GM19463 (cell line): ENCODE data around the gene SMIM21.

Source experiments
- ATAC-seq: cut with Tn5 transposase; IDR thresholded peaks from one replicate; pipeline ENCODE4 v1.9.1; 2021; ENCODE audit warnings: mild to moderate bottlenecking, moderate library complexity; ENCODE audit not compliant: unreplicated experiment

Gene SMIM21

DNA sequence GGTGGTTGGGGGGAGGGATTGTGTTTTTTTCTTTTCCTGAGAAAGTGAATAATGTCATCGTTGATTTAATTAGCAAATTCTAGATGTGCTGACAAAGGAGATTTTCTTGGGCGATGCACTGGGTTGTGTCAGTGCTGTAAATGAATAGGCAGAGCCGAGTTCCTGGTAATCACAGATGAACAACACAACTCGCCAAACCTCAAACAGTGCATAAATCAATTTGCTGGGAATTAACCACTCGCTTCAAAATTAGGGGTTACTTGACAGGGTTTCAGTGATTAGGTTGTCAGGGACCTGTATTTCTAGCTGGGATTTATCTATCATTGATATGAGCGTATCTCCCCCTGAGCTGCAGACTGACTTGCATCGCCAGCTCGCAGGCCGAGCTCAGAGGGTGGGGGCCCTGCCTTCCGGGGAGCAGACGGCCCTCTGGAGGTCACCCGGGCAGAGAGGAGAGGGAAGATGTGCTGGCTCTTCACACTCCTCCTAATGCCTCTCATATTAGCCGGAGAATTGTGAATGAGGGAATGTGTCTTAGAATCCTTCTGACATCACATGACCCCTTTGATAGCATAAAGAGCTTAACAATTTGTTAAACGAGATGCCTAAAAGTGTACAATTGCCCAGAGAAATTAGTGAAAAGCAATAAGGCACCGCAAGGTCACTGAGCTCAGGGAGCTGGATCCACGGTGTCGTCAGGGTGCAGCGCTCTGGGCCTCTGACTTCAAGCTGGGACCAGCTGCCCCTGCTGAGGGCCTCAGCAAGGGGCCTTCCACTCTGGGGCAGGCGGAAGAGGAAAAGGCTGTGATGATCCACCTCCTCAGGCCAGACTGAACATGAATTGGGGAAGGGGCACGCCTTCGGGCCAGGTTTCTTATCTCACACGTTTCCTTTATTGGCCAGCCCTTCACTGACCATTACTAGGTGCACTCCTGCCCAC, 48.9 kb downstream of the SMIM21 start:
- ATAC-seq = no peak

DNA sequence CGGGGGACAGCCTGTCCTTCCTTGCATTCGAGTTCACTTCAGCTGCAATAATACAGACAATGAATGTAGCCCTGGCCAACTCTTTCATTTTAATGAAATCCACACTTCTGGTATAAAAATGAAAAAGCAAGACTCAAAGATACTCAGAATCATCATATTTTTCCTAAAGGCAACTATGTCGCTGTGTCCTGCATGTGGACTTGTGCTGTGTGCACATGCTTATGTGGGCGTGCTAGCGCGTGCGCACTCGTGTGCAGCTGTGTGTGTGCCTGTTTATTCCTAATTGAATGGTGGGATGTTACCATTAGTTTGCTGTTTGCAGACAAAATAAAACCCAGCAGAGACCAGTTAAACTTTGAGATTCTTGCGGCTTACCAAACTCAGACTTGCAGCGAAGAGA, 49.6 kb downstream of the SMIM21 start:
- ATAC-seq = no peak

DNA sequence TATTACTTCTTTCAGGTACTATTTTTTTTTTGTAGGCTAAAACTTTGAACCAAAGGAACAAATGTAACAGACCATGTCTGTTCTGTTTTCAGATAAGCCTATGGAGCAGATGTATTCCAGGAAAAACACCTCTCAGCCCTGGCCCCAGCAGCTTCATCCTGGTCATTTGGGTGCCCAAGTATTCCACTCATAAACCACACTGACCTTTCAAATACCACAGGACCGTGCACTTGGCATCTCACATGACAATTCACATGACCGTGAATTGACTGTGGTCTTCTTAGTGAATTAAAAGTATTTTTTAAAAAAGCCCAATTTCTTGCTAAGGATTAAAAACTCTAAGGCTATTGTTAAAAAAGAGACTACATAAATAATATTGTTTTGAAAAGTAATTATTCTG, 50.2 kb downstream of the SMIM21 start:
- no peak for ATAC-seq

DNA sequence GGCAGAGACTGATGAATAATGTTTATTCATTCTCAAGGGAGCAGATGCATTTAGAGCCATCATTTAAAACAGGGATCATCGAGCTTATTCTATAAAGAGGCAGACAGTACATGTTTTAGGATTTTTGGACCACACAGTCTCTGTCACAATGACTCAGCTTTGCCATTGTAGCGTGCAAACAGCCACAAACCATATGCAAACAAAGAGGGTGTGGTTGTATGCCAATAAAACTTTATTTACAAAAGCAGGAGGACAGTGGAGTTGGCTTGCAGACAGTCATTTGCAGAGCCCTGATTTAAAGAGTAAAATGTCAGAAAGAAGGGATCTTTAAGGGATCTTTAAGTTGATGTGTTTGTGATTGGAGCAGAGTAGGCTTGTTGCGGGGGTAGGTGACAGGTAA, 51.5 kb downstream of the SMIM21 start:
- no peak for ATAC-seq

DNA sequence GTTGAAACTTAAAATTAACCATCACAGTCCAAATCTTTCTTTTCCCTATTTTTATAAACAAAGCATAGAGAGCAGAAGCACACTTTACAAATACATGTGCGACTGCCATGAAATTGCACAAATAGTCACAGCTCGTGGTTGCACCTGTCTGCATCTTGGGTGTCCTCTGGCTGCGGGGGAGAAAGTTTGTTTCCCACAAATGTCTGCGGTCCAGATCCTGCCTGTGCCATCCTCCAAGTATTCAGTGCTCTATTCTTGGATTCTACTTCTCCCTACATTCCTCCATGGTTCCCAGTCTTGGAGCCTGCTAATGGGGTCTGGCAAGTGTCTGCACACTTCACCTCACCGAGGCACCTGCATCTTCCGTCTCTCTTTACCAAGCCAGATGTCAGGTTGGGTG, 52.2 kb downstream of the SMIM21 start:
- ATAC-seq = no peak

DNA sequence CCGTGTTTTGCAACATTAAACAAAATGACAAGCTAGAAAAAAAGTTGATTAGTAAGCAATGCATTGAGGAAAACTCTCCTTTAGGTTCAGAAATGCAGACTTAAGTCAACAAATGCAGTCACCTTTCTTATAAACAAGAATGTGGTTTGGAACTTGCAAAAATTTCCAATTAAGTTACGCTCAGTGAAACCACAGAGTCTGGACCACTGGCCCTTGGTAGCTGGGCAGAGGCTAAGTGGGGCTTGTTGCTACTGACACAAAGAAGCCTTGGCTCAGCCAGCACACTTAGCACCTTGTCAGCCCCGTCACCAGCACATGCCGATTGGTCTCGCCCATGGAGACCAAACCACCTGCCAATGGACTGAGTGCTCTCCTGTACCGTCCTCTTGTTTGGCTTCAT, 53.0 kb downstream of the SMIM21 start:
- ATAC-seq = no peak

DNA sequence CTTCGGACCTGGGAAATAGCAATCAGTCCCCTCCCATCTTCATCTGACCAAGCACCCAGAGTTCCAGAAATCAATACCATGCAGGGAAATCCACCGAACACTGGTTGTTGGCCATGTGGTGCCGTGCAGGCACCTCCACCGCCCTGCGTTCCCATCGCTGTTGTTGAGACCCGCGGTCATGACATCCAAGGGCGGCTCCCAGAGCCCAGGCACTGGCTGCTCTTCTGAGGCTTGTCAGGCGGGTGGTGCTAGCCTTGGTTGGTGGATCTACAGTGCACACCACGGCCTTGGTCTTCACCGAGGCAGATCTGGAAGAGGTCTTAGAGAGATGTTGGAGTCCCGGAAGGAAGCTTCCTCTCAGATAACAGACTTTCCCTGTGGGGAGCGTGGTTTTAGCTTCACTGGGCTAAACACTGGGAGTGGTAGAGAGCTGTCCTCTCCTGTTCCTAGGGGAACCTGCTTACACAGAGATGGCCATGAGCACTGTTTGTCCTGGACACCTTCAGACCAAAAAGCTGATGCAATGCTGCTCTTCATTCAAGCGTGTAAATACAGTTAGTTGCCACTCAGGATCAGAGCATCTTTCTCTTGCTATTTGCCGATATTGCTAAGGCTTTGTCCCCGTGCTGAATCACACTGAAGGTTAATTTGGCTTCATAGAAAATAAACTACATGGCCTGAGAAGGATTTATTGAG, 58.3 kb downstream of the SMIM21 start:
- ATAC-seq = no peak

DNA sequence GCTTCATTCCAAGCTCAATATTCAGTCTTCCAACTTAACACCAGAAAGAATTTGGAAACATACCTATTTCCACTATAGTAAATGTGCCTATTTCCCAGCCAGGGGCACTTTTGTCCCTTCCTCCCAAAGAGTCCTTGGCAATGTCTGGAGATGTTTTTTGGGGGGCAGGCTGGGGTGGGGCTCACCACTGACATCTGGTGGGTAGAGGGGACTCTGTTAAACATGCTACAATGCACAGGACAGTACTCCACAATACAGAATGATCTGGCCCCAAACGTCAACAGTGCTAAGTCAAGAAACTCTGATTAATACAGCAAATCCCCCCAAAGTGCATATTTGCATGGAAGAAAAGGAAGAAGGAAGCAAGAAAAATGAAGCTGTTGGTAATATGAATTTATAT, 61.7 kb downstream of the SMIM21 start:
- ATAC-seq = no peak

DNA sequence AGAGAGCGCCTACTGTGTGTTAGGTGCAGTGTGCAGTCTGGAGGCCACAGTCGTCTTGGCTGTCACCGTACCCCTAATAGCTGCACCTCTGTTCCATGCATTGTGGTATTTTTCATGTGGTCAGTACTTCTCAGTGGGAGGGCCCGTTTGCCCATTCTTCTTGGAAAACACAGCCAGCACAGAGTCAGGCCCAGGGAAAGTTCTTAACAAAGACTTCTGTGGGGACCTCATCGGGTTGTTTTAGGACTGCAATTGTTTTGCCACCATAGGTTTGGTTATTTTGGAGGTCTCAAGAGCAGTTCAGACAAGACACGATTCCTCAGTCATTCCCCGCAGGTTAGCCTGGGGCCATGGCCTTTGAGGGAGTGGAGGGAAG, 62.3 kb downstream of the SMIM21 start:
- ATAC-seq = no peak

DNA sequence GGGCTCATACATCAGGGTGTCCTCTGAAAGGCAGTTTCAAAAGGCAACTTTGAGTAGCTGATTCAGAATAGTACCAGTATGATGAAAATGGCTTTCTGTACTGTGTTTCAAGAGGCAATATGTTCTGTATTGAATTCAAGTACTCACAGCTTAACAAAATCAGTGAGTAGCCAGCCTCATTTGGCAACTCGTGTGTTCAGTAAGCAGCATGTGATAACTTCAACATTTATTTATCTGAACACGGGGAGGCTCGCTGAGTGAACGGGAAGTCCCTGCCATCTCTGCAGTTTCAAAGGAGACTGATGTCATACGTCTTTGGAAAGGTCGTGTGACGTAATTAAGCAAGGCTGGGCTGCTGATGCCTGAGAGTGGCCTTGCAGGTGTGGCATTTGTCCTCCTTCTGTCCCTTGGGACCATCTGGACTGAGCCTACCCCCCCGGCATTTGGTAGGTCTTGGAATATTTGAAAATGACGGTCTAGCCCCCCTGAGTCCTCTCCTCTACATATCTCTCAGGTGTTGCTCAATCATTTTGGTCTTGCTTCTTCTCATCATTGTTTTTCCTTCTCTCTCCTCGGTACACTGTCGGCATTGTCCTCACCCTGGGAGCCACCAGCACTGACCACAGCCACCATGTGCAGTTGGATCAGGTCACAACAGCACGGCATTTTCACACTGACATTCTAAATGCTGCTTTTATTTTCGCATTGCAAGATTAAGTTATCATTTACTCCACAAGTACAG, 62.8 kb downstream of the SMIM21 start:
- no peak for ATAC-seq

DNA sequence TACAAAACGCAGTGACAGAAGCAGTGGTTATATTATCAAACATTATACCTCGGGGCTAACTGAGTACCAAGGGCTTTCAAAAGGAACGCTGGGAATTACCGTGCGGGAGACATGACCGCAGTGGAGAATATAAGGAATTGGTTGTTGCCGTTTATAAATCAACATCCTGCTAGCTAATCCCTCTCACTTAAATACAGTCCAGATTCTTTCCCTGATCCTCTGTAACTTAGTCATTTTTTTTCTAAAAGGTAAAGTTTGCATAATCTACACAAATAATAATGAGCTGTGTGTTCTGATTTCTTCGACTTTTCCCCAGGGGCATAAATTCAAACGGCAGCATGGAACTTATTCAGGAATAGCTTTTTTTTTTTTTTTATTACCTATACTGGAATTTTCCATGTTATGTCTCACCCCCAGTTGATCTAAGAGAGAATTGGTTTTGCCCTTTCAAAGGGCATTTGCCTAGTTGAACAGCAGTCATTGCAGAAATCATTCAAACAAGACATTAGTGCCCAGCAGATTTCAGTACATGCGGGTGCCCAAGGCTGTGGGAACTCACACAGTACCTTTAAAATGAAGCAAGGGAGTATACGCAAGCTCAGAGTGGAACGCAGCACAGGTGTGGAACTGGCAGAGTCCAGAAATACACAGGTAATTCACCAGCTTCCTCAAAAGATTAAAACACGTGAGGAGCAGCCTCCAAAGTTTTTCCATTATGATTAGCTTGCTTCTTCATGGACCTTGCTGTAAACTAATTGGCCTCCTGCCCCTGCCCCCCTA, 63.9 kb downstream of the SMIM21 start:
- ATAC-seq = no peak

DNA sequence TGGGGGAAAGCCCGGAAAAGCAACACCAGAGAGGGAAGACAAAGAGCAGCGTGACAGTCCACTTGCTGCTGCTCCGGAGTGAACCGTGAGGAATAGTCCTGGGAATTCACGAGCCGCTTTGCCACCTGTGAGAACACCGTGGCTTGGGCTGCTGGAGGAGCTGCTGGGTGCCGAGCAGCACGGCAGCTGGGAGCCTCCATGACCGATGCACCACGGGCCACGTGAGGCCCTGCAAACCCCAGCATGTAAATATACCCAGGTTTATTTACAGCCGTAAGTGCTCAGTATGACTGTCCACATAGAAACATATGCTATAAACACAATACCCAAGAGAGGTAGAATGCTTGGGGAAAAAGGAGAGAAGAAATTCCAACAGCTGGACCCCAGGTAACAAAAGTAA, 65.1 kb downstream of the SMIM21 start:
- ATAC-seq = no peak

DNA sequence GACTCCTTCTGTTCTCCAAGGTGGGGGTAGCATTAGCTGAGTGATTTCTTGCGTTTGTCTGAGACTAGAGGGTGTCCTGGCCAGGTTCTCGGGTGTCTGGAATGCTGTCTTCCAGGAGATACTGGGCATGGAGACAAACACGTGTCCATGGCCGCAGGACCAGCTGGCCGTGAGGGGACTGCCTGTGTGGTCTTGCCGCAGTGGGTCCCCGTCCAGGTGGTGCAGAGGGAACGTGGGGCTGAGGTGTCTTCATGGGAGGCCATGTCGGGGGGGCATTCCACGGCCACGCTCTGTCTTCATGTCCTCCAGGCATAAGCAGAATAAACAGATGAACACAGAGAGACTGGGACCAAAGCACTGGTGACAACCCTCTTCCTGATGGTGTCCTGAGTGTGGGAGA, 66.6 kb downstream of the SMIM21 start:
- no peak for ATAC-seq

DNA sequence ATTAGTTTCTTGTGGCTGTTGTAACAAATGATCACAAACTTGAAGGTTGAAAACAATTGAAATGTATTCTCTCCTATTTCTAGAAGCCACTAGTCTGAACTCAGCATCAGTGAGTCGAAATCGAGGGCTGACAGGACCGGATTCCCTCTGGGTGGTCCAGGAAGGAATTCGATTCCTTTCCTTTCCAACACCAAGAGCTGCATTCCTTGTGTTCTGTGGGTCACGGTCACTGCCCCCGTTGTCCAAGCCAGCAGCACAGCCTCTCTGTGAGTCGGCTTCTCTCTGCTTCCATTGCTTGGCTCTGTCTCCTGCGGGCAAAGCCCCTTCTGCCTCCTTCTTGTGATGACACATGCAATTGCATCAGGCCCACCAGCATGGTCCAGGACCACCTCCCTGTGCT, 67.3 kb downstream of the SMIM21 start:
- no peak for ATAC-seq
